Neural crest cell (in vitro differentiated cells): ENCODE data around the gene THBD. TPM values are rescaled to one million over a fixed set of nuclear protein-coding genes. Genes with fewer than 3 reads are reported as not detected.

Source experiments
- DNase-seq: peaks from one replicate; pipeline ENCODE4 v3.0.0; 2021; ENCODE audit warnings: low read depth, mixed read lengths, low spot score
- H3K27ac Mint-ChIP-seq: one replicate; pipeline ENCODE4 v1.8.0; 2021; ENCODE audit warnings: mild to moderate bottlenecking, mixed read lengths; ENCODE audit not compliant: unreplicated experiment
- H3K27me3 Mint-ChIP-seq: 2 replicates; pipeline ENCODE4 v1.8.0; 2021; ENCODE audit warnings: low read depth, mild to moderate bottlenecking, mixed read lengths
- H3K36me3 Mint-ChIP-seq: 2 replicates; pipeline ENCODE4 v1.8.0; 2021; ENCODE audit warnings: low read depth, mild to moderate bottlenecking, mixed read lengths
- H3K4me1 Mint-ChIP-seq: 2 replicates; pipeline ENCODE4 v1.8.0; 2021; ENCODE audit warnings: mixed read lengths
- H3K4me3 Mint-ChIP-seq: one replicate; pipeline ENCODE4 v1.8.0; 2021; ENCODE audit warnings: mild to moderate bottlenecking, mixed read lengths
- H3K9me3 Mint-ChIP-seq: 2 replicates; pipeline ENCODE4 v1.8.0; 2021; ENCODE audit warnings: mixed read lengths
- total RNA-seq: library from RNA; stranded (reverse); gene quantifications from 2 replicates; pipeline ENCODE4 v1.2.1, GENCODE V29; 2021
- TF ChIP-seq, protein P1 (sequence below): fragments of 200-600 bp; sonication (generic); conservative IDR thresholded peaks from 2 replicates; pipeline ENCODE4 v1.5.0; 2021; ENCODE audit warnings: antibody characterized with exemption, mild to moderate bottlenecking

The THBD gene
- total RNA-seq, 1 donor from 2014 or later, result 0.12 TPM

DNA sequence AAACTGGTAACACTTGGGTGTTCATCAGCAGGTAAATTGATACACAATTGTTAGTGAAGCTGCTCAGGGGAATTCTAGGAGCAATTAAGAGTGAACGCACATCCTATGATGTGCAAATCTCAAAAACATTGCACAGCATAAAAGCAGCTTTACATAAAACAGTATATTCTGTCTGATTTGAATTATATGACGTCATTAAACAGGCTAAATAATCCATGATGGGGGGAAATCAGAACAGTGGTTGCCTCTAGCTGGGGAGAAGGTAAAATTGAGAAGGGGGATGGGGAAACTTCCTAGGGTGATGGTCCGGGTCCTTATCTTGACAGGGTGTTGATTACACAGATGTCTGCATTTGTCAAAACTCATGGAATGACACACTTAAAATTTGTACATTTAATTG is 17.3 kb upstream of the THBD start:
- H3K27ac Mint-ChIP-seq, result no peak overlapping the region
- peaks cover 16% of the 10 kb centered on the region for H3K4me1 Mint-ChIP-seq
- H3K9me3 Mint-ChIP-seq, result no peaks in the 10 kb centered on the region
- TF ChIP-seq, protein P1, sequence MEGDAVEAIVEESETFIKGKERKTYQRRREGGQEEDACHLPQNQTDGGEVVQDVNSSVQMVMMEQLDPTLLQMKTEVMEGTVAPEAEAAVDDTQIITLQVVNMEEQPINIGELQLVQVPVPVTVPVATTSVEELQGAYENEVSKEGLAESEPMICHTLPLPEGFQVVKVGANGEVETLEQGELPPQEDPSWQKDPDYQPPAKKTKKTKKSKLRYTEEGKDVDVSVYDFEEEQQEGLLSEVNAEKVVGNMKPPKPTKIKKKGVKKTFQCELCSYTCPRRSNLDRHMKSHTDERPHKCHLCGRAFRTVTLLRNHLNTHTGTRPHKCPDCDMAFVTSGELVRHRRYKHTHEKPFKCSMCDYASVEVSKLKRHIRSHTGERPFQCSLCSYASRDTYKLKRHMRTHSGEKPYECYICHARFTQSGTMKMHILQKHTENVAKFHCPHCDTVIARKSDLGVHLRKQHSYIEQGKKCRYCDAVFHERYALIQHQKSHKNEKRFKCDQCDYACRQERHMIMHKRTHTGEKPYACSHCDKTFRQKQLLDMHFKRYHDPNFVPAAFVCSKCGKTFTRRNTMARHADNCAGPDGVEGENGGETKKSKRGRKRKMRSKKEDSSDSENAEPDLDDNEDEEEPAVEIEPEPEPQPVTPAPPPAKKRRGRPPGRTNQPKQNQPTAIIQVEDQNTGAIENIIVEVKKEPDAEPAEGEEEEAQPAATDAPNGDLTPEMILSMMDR, result no peak
- H3K36me3 Mint-ChIP-seq, result no peaks in the 10 kb centered on the region
- no peak for DNase-seq
- H3K27me3 Mint-ChIP-seq, result peaks cover 3% of the 10 kb centered on the region
- H3K4me3 Mint-ChIP-seq, result no peak overlapping the region

DNA sequence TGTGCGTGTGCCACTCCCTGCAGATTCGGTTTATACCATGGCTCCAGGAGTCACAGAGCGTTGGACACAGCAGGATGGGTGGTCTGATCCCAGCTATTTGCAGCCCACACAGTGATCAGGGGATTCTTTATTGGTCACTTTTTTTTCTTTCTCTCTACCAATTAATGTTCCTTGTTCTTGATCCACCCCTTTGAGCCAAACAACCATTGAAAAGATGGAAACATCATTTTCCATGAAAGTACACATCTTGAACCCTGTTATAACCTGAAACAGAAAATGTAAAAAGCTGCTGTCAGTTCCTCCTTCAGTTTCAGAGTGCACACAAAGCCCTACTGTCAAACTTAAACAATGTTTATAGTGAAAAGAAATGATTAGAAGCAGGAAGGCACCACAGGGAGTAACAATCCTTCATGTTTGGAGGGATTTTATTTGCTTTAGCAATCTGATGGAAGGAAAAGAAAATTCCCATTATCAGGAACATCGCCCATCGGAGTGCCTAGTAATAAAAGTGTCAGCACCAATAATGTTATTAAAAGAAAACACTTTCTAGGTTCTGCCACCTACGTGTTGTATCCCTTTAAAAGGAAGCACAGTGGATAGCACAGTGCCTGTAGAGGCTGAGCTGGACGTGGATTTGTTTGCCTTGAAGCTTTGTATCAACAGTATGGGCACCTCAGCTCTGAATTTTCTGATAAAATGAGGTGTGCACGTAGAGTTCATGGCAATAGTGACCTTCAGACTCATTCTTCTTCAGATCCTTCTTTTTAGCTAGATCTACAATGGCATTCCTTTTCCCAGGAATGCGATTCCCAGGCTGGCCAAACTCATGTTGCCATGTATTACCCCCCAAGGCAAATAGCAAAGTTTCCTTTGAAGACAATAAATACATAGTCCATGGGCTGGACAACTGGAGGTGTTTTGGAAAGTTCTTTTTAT is 16.1 kb upstream of the THBD start:
- Mint-ChIP-seq H3K4me3 (no peak overlapping the region), H3K36me3 (no peaks in the 10 kb centered on the region), H3K9me3 (no peaks in the 10 kb centered on the region), H3K27ac (no peak overlapping the region), H3K4me1 (peaks cover 22% of the 10 kb centered on the region), H3K27me3 (peaks cover 3% of the 10 kb centered on the region)
- no peak for DNase-seq
- TF ChIP-seq, protein P1, result no peak

DNA sequence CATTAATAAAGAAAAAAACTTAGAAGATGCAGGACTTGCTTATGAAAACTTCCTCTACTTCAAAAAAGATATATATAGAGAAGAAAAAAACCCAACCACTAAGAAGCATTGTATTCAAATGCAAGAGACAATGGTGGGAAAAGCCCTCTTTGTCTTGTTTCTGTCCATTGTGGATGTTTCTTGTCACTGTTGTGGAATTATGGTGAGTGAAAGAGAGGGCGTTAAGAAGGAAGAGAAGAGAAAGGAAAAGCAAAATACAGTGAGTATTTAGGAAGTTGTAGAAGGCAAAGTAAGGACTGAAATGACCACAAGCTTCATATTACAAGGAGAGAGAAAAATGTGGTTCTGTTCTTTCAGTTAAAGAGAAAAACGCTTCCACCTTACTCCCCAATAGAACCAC is 14.1 kb upstream of the THBD start:
- TF ChIP-seq, protein P1, result no peak
- Mint-ChIP-seq H3K27ac (no peak overlapping the region), H3K4me1 (peaks cover 22% of the 10 kb centered on the region), H3K9me3 (no peaks in the 10 kb centered on the region), H3K27me3 (peaks cover 3% of the 10 kb centered on the region), H3K36me3 (no peaks in the 10 kb centered on the region), H3K4me3 (no peak overlapping the region)
- DNase-seq, result no peak

GRCh38 chr20:23063168-23063567 is 13.7 kb upstream of the THBD start:
- DNase-seq, result no peak
- H3K36me3 Mint-ChIP-seq, result no peaks in the 10 kb centered on the region
- TF ChIP-seq, protein P1, result no peak
- no peaks in the 10 kb centered on the region for H3K9me3 Mint-ChIP-seq
- H3K4me3 Mint-ChIP-seq, result no peak overlapping the region
- peaks cover 3% of the 10 kb centered on the region for H3K27me3 Mint-ChIP-seq
- peaks cover 22% of the 10 kb centered on the region for H3K4me1 Mint-ChIP-seq
- H3K27ac Mint-ChIP-seq, result no peak overlapping the region

DNA sequence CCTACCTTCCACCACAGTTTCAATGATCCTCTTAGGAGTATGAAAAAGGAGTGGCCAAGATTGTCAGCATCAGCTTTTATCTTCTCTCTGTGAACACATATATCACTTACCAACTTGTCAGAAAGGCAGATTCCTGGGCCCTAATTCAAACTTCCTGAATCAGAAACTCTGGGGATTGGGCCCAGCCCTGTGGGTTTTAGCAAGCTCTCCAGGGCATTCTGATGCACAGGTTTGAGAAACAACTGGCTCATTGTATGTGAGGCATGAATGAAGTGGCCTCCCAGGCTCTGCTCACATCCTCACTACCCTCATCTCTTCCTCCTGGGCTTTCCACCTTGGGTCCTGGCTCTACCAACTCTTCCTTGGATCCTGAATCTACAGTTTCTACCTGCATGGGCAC is 13.2 kb upstream of the THBD start:
- Mint-ChIP-seq H3K9me3 (no peaks in the 10 kb centered on the region), H3K4me3 (no peak overlapping the region), H3K27me3 (peaks cover 6% of the 10 kb centered on the region), H3K36me3 (no peaks in the 10 kb centered on the region), H3K4me1 (peaks cover 22% of the 10 kb centered on the region), H3K27ac (no peak overlapping the region)
- TF ChIP-seq, protein P1, result no peak
- DNase-seq, result no peak
